NCI-H187 treated with DMSO at 0.1 percent for 48 hours (cell line): ENCODE results near the gene KCNMB2.
"Not testable (repeated sequence)": the region's sequence is repeated elsewhere in the genome, so short reads cannot be mapped to it uniquely, and the experiment has no call there.

Experiments
- DNase-seq: peaks from one replicate; lab custom pipeline; 2025; lab: John Stamatoyannopoulos, UW

Gene KCNMB2

GRCh38 chr3:178536211-178537079 is at the start of gene KCNMB2:
Gene KCNMB2, plus strand, starts transcription at chr3:178536436.
- DNase-seq = no peak

- no peak for DNase-seq
Observed at GRCh38 chr3:178486903-178487302, 49.3 kb upstream of the KCNMB2 start.

GRCh38 chr3:178487752-178488151 is 48.5 kb upstream of the KCNMB2 start:
- DNase-seq = no peak

GRCh38 chr3:178491751-178492150 is 44.5 kb upstream of the KCNMB2 start:
- no peak for DNase-seq

- no peak for DNase-seq
Observed at GRCh38 chr3:178492491-178492890, 43.7 kb upstream of the KCNMB2 start.

- DNase-seq = no peak
Observed at GRCh38 chr3:178494386-178494785, 41.9 kb upstream of the KCNMB2 start.

GRCh38 chr3:178496911-178497310 is 39.3 kb upstream of the KCNMB2 start:
- no peak for DNase-seq

- no peak for DNase-seq
Observed at GRCh38 chr3:178498871-178499270, 37.4 kb upstream of the KCNMB2 start.

GRCh38 chr3:178500631-178501030 is 35.6 kb upstream of the KCNMB2 start:
- DNase-seq = no peak

- DNase-seq = no peak
Observed at GRCh38 chr3:178504128-178504527, 32.1 kb upstream of the KCNMB2 start.

- DNase-seq = no peak
Observed at GRCh38 chr3:178505832-178506231, 30.4 kb upstream of the KCNMB2 start.

- no peak for DNase-seq
Observed at GRCh38 chr3:178507507-178508442, 28.5 kb upstream of the KCNMB2 start.

- no peak for DNase-seq
Observed at GRCh38 chr3:178508443-178508825, 27.8 kb upstream of the KCNMB2 start.

- no peak for DNase-seq
Observed at GRCh38 chr3:178510496-178510895, 25.7 kb upstream of the KCNMB2 start.

- no peak for DNase-seq
Observed at GRCh38 chr3:178512647-178513046, 23.6 kb upstream of the KCNMB2 start.

- DNase-seq = no peak
Observed at GRCh38 chr3:178513546-178514380, 22.5 kb upstream of the KCNMB2 start.

GRCh38 chr3:178514401-178514800 is 21.8 kb upstream of the KCNMB2 start:
- DNase-seq = no peak

- DNase-seq = not testable (repeated sequence)
Observed at GRCh38 chr3:178515076-178515744, 21.0 kb upstream of the KCNMB2 start.

- no peak for DNase-seq
Observed at GRCh38 chr3:178517665-178518334, 18.4 kb upstream of the KCNMB2 start.

- DNase-seq = no peak
Observed at GRCh38 chr3:178518660-178519396, 17.4 kb upstream of the KCNMB2 start.
